Left ventricle myocardium inferior (tissue), 1 donor: Measurements from ENCODE around the gene HEG1. TPM values are rescaled to one million over a fixed set of nuclear protein-coding genes. Genes with fewer than 3 reads are reported as not detected.

Experiments used
- DNase-seq: peaks from one replicate; pipeline ENCODE4 v3.0.0-alpha.2; 2020
- H3K27ac ChIP-seq: fragments of 200-600 bp; replicated peaks from 2 replicates; pipeline ENCODE4 v1.8.0; 2021
- H3K27me3 ChIP-seq: fragments of 200-600 bp; 2 replicates; pipeline ENCODE4 v1.8.0; 2021; ENCODE audit warnings: low read depth
- H3K36me3 ChIP-seq: fragments of 200-600 bp; 2 replicates; pipeline ENCODE4 v1.8.0; 2021
- H3K4me1 ChIP-seq: fragments of 200-600 bp; 2 replicates; pipeline ENCODE4 v1.8.0; 2021
- H3K4me3 ChIP-seq: fragments of 200-600 bp; 2 replicates; pipeline ENCODE4 v1.8.0; 2021; ENCODE audit warnings: mild to moderate bottlenecking, moderate library complexity
- H3K9me3 ChIP-seq: fragments of 200-600 bp; replicated peaks from 2 replicates; pipeline ENCODE4 v1.8.0; 2021
- intact Hi-C: fragments of 100-400 bp; cut with micrococcal nuclease; formaldehyde crosslinking; loops from one replicate; pipeline ENCODE4 v1.11.0; 2022
- total RNA-seq: library from RNA; stranded (reverse); fragmentation: NEBNext Ultra II Directional; extraction: Animal tissue kit (Norgen Biotek cat#: 25700); gene quantifications from one replicate; pipeline ENCODE4 v1.2.1, GENCODE V29; 2021
- TF ChIP-seq, protein P1 (sequence below): fragments of 200-600 bp; IDR thresholded peaks from 2 replicates; pipeline ENCODE4 v1.8.0; 2021; ENCODE audit warnings: antibody characterized with exemption, mild to moderate bottlenecking, borderline replicate concordance
- donor health status: DM: no; HTN: yes; CAD: no; lungs with severe emphysema.

The HEG1 gene
- total RNA-seq, 1 donor from 2014 or later = 105 TPM

DNA sequence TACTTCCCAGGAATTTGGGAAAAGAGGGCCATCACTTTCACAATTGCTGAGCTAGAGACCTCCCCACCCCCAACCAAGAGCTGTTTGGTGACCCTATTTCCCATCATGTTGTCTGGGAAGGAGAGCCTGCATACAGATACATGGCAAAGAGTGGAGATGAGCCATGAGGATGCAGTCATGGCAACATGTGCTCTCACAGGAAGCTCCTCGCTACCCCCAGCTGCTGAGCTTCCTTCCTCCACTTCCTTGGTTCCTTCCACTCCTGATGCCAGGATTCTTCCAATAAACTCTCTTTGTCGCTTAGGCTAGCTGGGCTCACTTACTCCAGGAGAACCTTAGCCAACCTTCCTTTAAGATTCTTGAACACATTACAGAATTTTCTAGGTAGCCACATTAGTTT lies 72.9 kb downstream of the HEG1 start:
- TF ChIP-seq, protein P1, sequence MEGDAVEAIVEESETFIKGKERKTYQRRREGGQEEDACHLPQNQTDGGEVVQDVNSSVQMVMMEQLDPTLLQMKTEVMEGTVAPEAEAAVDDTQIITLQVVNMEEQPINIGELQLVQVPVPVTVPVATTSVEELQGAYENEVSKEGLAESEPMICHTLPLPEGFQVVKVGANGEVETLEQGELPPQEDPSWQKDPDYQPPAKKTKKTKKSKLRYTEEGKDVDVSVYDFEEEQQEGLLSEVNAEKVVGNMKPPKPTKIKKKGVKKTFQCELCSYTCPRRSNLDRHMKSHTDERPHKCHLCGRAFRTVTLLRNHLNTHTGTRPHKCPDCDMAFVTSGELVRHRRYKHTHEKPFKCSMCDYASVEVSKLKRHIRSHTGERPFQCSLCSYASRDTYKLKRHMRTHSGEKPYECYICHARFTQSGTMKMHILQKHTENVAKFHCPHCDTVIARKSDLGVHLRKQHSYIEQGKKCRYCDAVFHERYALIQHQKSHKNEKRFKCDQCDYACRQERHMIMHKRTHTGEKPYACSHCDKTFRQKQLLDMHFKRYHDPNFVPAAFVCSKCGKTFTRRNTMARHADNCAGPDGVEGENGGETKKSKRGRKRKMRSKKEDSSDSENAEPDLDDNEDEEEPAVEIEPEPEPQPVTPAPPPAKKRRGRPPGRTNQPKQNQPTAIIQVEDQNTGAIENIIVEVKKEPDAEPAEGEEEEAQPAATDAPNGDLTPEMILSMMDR = no peak
- Histone ChIP-seq H3K36me3 (peaks cover 69% of the 10 kb centered on the region), H3K9me3 (no peaks in the 10 kb centered on the region), H3K27me3 (no peaks in the 10 kb centered on the region), H3K4me1 (peaks cover 47% of the 10 kb centered on the region), H3K4me3 (no peak overlapping the region), H3K27ac (peak overlapping the region; percentile 40)
- intact Hi-C loops = no loop called here
- DNase-seq = no peak

DNA sequence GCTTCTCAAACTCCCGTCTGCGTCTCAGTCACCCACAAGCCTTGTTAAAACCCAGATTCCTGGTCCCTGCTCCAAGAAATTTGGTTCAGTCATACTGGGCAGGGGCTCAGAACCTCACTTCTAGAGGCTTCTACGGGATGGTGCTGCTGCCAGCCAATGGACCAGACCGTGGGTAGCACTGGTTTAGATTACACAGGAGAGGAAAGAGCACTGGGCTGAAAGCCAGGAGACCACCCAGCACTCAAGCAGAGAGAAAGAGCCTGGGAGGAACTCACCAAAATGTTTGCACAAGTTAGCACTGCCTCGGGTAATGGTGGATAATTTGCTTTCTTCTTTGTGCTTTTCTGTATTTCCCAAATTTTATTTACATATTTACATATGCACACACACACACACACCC lies 74.3 kb downstream of the HEG1 start:
- Histone ChIP-seq H3K36me3 (peaks cover 79% of the 10 kb centered on the region), H3K27ac (no peak overlapping the region), H3K27me3 (no peaks in the 10 kb centered on the region), H3K4me1 (peaks cover 38% of the 10 kb centered on the region), H3K4me3 (no peak overlapping the region), H3K9me3 (no peaks in the 10 kb centered on the region)
- DNase-seq = no peak
- intact Hi-C loops = no loop called here
- TF ChIP-seq, protein P1 = no peak

DNA sequence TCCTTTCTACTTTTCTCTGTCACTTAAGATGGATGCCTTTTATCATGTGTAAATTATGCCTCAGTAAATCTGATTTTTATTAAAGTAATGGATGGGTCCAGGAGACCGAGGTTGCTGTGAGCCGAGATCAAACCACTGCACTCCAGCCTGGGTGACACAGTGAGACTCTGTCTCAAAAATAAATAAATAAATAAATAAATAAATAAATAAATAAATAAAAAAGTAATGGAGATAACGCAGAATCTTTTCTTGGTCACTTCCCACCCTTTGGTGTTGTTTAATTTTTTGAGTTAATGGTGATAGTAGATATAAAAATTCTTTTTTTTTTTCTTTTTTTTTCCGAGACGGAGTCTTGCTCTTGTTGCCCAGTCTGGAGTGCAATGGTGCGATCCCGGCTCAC lies 77.2 kb downstream of the HEG1 start:
- H3K4me1 ChIP-seq = peaks cover 17% of the 10 kb centered on the region
- TF ChIP-seq, protein P1 = no peak
- H3K27me3 ChIP-seq = no peaks in the 10 kb centered on the region
- peaks cover 89% of the 10 kb centered on the region for H3K36me3 ChIP-seq
- no peak for DNase-seq
- H3K27ac ChIP-seq = no peak overlapping the region
- no peaks in the 10 kb centered on the region for H3K9me3 ChIP-seq
- intact Hi-C loops = no loop called here
- no peak overlapping the region for H3K4me3 ChIP-seq

DNA sequence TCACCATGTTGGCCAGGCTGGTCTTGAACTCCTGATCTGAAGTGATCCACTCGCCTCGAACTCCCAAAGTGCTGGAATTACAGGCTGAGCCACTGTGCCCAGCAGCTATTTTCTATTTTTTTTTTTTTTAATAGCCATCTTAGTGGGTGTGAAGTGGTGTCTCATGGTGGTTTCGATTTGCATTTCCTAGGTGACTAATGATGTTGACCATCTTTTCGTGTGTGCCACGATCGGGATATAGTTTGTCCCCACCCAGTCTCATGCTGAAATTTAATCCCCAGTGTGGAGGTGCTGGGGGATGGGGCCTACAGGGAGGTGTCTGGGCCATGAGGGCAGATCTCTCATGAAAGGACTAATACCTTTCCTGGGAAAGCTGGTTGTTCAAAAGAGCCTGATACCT lies 79.4 kb downstream of the HEG1 start:
- Histone ChIP-seq H3K9me3 (no peaks in the 10 kb centered on the region), H3K4me1 (peaks cover 15% of the 10 kb centered on the region), H3K27ac (no peak overlapping the region), H3K4me3 (no peak overlapping the region), H3K27me3 (no peaks in the 10 kb centered on the region), H3K36me3 (peaks cover 95% of the 10 kb centered on the region)
- DNase-seq = no peak
- TF ChIP-seq, protein P1 = no peak
- intact Hi-C loops = no loop called here

DNA sequence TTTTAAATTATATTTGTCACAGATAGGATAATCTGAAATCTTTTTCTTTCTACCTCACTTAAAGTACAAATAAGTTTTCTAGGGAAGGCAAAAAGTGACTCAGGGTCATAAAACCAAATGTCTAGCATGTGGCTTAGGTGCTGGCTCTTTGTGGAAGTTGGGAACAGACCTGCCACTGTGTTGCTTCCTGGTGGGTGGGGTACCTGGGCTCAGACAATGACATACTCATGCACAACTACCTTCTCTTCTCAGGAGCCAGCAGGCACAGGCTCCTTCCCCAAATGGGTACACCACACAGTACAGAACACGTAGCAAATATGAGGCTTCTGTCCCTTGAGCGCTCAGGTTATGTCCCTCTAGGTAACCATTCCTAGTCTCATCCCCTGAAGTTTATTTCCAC lies 81.1 kb downstream of the HEG1 start:
- Histone ChIP-seq H3K27me3 (no peaks in the 10 kb centered on the region), H3K4me3 (no peak overlapping the region), H3K4me1 (peaks cover 23% of the 10 kb centered on the region), H3K9me3 (no peaks in the 10 kb centered on the region), H3K27ac (no peak overlapping the region), H3K36me3 (peaks cover 100% of the 10 kb centered on the region)
- no peak for DNase-seq
- TF ChIP-seq, protein P1 = no peak
- intact Hi-C loops = no loop called here

DNA sequence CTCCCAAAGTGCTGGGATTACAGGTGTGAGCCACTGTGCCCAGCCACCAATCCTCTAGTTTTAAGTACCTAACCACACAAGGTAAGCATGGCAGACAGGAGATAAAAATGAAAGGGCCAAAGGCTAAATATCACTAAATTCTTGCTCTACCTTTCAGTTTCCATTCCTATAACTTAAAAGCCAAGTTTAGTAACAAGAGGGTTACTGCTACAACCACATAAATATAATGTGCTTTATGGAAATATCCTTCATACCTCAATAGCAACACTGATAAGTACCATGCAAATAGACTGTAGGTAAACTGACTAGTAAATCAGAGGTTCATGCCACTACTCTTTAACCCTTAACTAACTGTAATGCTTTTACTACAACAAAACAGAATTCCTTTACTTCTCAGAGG lies 82.5 kb downstream of the HEG1 start:
- DNase-seq = no peak
- intact Hi-C loops = no loop called here
- Histone ChIP-seq H3K4me1 (peaks cover 35% of the 10 kb centered on the region), H3K27me3 (no peaks in the 10 kb centered on the region), H3K9me3 (no peaks in the 10 kb centered on the region), H3K4me3 (no peak overlapping the region), H3K36me3 (peaks cover 100% of the 10 kb centered on the region), H3K27ac (no peak overlapping the region)
- TF ChIP-seq, protein P1 = no peak
